Astrocyte of the spinal cord (primary cell): ENCODE results near the gene WHAMM.

ENCODE experiments used
- DNase-seq: peaks from one replicate; pipeline ENCODE4 v3.0.0; 2011; ENCODE audit warnings: low read depth, low spot score
- H3K4me3 ChIP-seq: 2 replicates; pipeline ENCODE4 v1.5.1; 2011; ENCODE audit warnings: low read depth, mild to moderate bottlenecking, low read length, moderate library complexity
- in situ Hi-C: cut with HindIII; loops from 2 replicates; pipeline ENCODE4 v1.10.0; 2017; ENCODE audit warnings: low sequenced_read_pairs
- TF ChIP-seq, protein P1 (sequence below): IDR thresholded peaks from 2 replicates; pipeline ENCODE4 v1.5.1; 2012; ENCODE audit warnings: low read depth, mild to moderate bottlenecking, low read length, inconsistent platforms

The WHAMM gene

DNA sequence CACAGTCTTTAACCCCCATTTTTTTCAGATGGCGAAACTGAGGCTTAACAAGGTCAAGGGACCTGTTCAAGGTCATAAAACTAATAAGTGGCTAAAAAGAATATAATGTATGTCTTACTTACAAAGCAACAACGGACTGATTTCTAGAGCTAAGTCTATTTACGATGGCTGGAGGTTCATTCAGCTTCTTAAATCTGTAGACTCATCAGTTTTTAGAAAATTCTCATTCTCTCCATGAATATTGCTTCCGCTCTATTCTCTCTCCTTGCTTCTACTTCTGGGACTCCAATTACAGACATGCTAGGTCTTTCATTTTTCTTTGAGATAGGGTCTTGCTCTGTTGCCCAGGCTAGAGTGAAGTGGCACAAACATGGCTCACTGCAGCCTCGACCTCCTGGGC, 68.9 kb downstream of the WHAMM start:
- no peak overlapping the region for H3K4me3 ChIP-seq
- no peak for DNase-seq
- TF ChIP-seq, protein P1, sequence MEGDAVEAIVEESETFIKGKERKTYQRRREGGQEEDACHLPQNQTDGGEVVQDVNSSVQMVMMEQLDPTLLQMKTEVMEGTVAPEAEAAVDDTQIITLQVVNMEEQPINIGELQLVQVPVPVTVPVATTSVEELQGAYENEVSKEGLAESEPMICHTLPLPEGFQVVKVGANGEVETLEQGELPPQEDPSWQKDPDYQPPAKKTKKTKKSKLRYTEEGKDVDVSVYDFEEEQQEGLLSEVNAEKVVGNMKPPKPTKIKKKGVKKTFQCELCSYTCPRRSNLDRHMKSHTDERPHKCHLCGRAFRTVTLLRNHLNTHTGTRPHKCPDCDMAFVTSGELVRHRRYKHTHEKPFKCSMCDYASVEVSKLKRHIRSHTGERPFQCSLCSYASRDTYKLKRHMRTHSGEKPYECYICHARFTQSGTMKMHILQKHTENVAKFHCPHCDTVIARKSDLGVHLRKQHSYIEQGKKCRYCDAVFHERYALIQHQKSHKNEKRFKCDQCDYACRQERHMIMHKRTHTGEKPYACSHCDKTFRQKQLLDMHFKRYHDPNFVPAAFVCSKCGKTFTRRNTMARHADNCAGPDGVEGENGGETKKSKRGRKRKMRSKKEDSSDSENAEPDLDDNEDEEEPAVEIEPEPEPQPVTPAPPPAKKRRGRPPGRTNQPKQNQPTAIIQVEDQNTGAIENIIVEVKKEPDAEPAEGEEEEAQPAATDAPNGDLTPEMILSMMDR: no peak
- in situ Hi-C loops: no loop called here

DNA sequence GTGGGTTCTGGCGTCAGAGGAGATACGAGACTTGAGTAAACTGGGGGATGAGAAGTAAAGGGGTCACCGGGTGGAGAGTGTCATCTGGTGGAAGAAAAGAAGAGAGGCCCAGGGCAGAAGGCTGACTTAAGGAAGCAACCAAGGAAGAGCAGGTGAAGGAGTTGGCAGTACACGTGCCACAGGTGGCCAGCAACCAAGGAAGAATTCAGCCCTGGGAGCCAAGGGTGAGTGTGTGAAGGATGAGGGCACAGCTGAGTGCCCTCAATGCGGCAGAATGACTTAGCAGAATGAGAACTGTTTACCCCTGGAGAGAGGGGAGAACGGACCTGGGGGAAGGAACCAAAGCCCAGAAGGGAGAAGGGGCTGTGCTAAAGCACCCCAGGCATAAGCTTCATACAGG, 71.3 kb downstream of the WHAMM start:
- no peak overlapping the region for H3K4me3 ChIP-seq
- in situ Hi-C loops: no loop called here
- TF ChIP-seq, protein P1: no peak
- DNase-seq: no peak

DNA sequence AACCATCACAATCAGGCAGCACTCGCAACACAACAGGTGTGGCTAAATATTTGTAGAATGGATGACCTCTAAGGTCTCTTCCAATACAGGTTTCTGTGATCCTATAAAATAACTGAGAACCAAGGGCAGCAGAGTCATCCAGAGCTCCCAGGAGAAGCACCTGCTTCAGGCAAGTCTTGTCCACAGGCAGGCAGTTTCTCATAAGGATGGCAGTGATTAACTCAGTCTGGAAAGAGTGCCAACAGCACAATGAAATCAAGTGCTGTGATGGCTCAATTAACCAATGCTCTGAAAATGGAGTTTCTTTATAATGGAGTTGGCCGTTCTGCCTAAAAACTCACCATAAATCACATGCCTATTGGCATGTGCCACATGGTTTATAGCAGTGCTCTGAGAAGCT, 72.3 kb downstream of the WHAMM start:
- DNase-seq: no peak
- TF ChIP-seq, protein P1: no peak
- no peak overlapping the region for H3K4me3 ChIP-seq
- in situ Hi-C loops: no loop called here

DNA sequence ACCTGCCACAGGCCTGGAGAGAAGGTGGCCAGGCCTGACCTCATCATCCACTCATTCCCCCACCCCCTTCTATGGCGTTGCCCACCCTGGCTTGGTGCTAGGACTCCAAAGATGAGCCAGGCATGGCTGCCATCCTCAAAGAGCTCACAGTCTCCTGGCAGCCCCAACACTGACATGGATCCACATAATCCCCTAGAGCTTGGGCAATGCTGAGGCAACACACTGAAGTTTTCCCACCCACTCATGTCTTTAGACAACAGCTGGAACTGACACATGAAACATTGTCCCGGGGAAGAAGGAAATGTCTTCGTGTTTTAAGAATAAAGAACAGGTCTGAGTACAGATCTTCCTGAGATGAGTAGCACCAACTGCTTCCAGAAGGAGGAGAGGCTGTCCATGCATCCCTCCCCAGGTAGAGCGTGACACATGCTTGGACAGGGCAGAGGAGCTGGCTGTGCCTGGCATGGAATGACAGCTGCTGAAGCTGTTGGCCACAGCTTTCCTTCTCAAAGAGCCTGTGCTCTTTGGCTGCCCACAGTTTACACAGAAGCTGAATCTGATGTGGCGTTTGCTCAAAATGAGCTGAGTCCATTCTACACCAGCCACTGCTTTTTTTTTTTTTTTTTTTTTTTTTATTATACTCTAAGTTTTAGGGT, 73.0 kb downstream of the WHAMM start:
- H3K4me3 ChIP-seq: no peak overlapping the region
- no peak for DNase-seq
- TF ChIP-seq, protein P1: no peak
- in situ Hi-C loops: no loop called here
